Peyer's patch (tissue), 4 donors: ENCODE measurements around the gene FHL1. TPM values are rescaled to one million over a fixed set of nuclear protein-coding genes. Genes with fewer than 3 reads are reported as not detected.

ENCODE experiments used
- DNase-seq, 3 donors: peaks; one replicate each; pipeline ENCODE4 v3.0.0-alpha.2; 2017 to 2019
- H3K27ac ChIP-seq, 4 donors: fragments of 200-600 bp; sonication (generic); one replicate each; pipeline ENCODE4 v1.5.1; 2016 to 2019
- H3K27me3 ChIP-seq, 2 donors: fragments of 200-600 bp; sonication (generic); one replicate each; pipeline ENCODE4 v1.5.1; 2019
- H3K36me3 ChIP-seq, 3 donors: fragments of 200-600 bp; sonication (generic); one replicate each; pipeline ENCODE4 v1.5.1; 2016 to 2019
- H3K4me1 ChIP-seq, 4 donors: fragments of 200-600 bp; sonication (generic); one replicate each; pipeline ENCODE4 v1.5.1; 2016 to 2019
- H3K4me3 ChIP-seq, 4 donors: fragments of 200-600 bp; sonication (generic); 1 replicate in 3 of 4; 2 replicates in 1 of 4; pipeline ENCODE4 v1.5.1; 2016 to 2019; ENCODE audit warnings: mild to moderate bottlenecking in 1 of 4
- H3K9me3 ChIP-seq, 4 donors: fragments of 200-600 bp; sonication (generic); one replicate each; pipeline ENCODE4 v1.5.1; 2016 to 2019; ENCODE audit warnings: mild to moderate bottlenecking in 1 of 4
- POLR2A ChIP-seq, 2 donors: fragments of 450-650 bp; IDR thresholded peaks; one replicate each; pipeline ENCODE4 v1.5.1; 2017; ENCODE audit warnings: antibody characterized with exemption in 2 of 2, mild to moderate bottlenecking in 2 of 2, moderate library complexity in 2 of 2
- total RNA-seq, 4 donors: library from RNA; depleted of rRNA; stranded (reverse); fragments of >200 nt; gene quantifications; one replicate each; pipeline ENCODE4 v1.1.0, GENCODE V29; 2016
- TF ChIP-seq, protein P1 (sequence below), 6 experiments: fragments of 450-650 bp in 4 of 6; fragments of 200-600 bp in 2 of 6; sonication (generic) in 1 of 6; IDR thresholded peaks; one replicate each; pipeline ENCODE4 v1.5.1; 2017 to 2019; ENCODE audit warnings: antibody characterized with exemption in 6 of 6, mild to moderate bottlenecking in 3 of 6, moderate library complexity in 1 of 6

Gene FHL1
- total RNA-seq, 4 donors from 2014 or later, result 33.8 to 302 (median 120) TPM

DNA sequence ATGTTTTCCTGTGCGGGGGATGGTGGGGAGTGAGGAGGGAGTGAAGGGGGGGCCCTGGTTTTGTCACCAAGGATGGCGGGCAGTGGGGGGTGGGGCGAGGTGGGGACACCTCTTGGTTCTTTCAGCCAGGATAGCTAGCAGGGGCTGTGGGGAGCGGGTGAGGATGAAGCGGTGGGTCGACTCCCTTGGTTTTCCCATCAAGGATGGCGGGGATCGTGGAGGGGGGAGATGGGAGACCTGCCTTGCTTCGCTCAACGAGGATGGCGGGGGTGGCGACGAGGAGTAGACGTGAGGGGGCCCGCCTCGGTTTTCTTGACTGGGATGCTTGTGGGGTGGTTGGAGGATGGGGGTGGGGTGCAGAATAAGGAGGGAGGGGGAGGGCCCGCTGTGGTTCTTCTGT lies 643 bp downstream of the FHL1 start:
- TF ChIP-seq, protein P1, sequence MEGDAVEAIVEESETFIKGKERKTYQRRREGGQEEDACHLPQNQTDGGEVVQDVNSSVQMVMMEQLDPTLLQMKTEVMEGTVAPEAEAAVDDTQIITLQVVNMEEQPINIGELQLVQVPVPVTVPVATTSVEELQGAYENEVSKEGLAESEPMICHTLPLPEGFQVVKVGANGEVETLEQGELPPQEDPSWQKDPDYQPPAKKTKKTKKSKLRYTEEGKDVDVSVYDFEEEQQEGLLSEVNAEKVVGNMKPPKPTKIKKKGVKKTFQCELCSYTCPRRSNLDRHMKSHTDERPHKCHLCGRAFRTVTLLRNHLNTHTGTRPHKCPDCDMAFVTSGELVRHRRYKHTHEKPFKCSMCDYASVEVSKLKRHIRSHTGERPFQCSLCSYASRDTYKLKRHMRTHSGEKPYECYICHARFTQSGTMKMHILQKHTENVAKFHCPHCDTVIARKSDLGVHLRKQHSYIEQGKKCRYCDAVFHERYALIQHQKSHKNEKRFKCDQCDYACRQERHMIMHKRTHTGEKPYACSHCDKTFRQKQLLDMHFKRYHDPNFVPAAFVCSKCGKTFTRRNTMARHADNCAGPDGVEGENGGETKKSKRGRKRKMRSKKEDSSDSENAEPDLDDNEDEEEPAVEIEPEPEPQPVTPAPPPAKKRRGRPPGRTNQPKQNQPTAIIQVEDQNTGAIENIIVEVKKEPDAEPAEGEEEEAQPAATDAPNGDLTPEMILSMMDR (IDR thresholded peaks at IDR 0.05), result no peak
- TF ChIP-seq POLR2A (IDR thresholded peaks at IDR 0.05), result no peak
- H3K4me1 ChIP-seq, result no peaks in the 10 kb centered on the region
- DNase-seq, result no peak
- no peaks in the 10 kb centered on the region for H3K9me3 ChIP-seq
- H3K36me3 ChIP-seq, result no peaks in the 10 kb centered on the region
- H3K4me3 ChIP-seq, result peak overlapping the region; percentile 49 to 69 (median 60)
- H3K27me3 ChIP-seq, result no peaks in the 10 kb centered on the region
- H3K27ac ChIP-seq, result peak overlapping the region; percentile 67 to 92 (median 78)

DNA sequence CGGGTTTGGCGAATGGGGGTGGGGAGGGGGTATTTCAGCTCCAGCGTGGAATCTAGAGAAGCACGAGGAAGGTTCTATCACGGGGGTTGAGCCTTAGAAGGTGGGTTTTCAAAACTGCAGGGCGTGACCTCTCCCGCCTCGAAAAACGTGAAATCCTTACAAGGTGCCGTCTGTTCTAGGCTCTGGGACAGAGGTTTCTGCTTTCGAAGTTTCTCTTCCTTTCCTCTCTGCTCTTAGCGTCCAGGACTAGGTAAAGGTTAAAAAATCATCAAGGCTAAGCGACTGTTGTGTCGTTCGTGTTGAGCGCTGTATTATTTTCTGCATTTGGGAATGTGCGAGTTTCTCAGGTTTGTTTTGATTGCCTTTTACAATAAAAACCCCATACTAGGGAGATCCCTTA lies 1.1 kb downstream of the FHL1 start:
- Histone ChIP-seq H3K36me3 (no peaks in the 10 kb centered on the region), H3K27ac (peak overlapping the region; percentile 67 to 92 (median 78)), H3K4me3 (peak overlapping the region; percentile 49 to 69 (median 60)), H3K4me1 (no peaks in the 10 kb centered on the region), H3K27me3 (no peaks in the 10 kb centered on the region), H3K9me3 (no peaks in the 10 kb centered on the region)
- TF ChIP-seq POLR2A (IDR thresholded peaks at IDR 0.05), result no peak
- TF ChIP-seq, protein P1 (IDR thresholded peaks at IDR 0.05), result no peak
- no peak for DNase-seq

DNA sequence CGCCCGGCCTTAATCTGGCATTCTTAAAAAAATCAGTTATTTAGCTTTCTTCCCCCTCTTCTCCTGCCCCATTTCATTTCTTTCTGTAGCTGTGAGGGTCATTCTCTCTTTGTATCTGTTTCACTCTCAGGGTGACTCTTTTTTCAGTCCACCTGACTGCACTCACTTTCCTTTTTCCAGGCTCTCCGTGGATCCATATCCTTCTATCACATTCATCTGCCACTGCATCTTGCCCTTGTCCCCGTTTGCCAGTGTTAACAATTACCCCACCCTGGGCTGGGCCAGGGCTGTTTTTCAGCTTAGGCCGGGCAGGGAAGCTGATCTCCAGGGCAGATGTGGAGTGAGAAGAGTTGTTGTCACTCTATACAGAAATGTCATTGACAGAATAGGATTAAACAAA lies 7.7 kb downstream of the FHL1 start:
- no peak for DNase-seq
- TF ChIP-seq, protein P1 (IDR thresholded peaks at IDR 0.05), result no peak
- no peak for TF ChIP-seq POLR2A (IDR thresholded peaks at IDR 0.05)
- Histone ChIP-seq H3K4me1 (peaks cover 0 to 6% (median 0%) of the 10 kb centered on the region in 4 donors), H3K27me3 (no peaks in the 10 kb centered on the region), H3K36me3 (no peaks in the 10 kb centered on the region), H3K9me3 (no peaks in the 10 kb centered on the region), H3K4me3 (no peak overlapping the region), H3K27ac (peak overlapping the region in 1 of 4 donors; percentile 39)

DNA sequence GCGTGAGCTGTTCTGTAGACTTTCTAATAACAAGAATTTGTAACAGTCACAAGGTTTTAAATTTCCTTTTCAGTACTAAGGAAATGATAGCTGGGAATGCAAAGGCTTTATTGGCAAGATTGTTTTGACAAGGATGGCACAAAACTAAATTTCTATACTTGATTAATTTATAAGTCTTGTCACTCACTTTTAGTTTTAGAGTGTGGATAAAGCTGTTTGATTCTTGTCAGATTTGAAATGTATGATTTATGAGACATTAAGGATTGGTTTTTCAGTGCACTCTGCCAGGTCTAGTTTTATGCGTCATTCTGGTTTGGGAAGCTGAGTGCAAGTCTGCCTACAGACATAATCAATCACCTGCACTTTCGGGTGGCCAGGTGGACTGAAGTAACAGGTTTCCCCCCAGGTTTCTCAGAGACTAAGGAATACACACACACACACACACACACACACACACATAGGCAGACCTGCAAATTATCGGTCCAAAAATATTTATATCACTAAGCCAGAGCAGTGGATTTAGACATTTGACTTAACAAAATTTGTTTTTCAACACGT lies 9.3 kb downstream of the FHL1 start:
- no peak for DNase-seq
- TF ChIP-seq POLR2A (IDR thresholded peaks at IDR 0.05), result no peak
- TF ChIP-seq, protein P1 (IDR thresholded peaks at IDR 0.05), result no peak
- Histone ChIP-seq H3K4me3 (no peak overlapping the region), H3K27ac (peak overlapping the region in 2 of 4 donors; percentile 16 to 69), H3K9me3 (no peaks in the 10 kb centered on the region), H3K36me3 (no peaks in the 10 kb centered on the region), H3K4me1 (peaks cover 0 to 6% (median 0%) of the 10 kb centered on the region in 4 donors), H3K27me3 (no peaks in the 10 kb centered on the region)

DNA sequence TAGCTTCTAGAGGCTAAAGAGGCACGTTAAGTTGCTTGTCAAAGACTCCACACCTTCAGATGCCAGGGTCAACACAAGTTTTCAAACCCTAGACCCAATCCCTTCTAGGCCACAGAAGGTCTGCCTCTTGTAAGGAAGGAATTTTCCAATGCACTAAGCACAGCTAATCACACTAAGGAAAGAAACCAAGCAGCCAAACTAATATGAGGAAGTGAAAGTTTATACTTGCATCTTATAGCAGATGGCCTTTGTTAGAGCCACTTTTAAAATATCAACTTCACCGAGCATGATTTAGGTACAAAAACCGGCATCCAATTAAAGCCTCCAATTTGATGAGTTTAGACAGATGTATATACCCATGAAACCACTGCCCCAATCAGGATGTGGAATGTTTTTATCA lies 9.9 kb downstream of the FHL1 start:
- Histone ChIP-seq H3K27me3 (no peaks in the 10 kb centered on the region), H3K36me3 (no peaks in the 10 kb centered on the region), H3K9me3 (no peaks in the 10 kb centered on the region), H3K27ac (peak overlapping the region in 2 of 4 donors; percentile 16 to 69), H3K4me1 (peaks cover 0 to 6% (median 0%) of the 10 kb centered on the region in 4 donors), H3K4me3 (no peak overlapping the region)
- DNase-seq, result no peak
- TF ChIP-seq, protein P1 (IDR thresholded peaks at IDR 0.05), result no peak
- no peak for TF ChIP-seq POLR2A (IDR thresholded peaks at IDR 0.05)
